Osteoblast (primary cell): ENCODE data around the gene HPCA. TPM values are rescaled to one million over a fixed set of nuclear protein-coding genes. Genes with fewer than 3 reads are reported as not detected.

Experiments
- DNase-seq: peaks from one replicate; pipeline ENCODE4 v3.0.0; 2011; ENCODE audit warnings: low spot score, mixed read lengths; ENCODE audit not compliant: insufficient read length; ENCODE audit errors: missing footprints
- H2AFZ ChIP-seq: 2 replicates; pipeline ENCODE4 v1.6.0; 2011; ENCODE audit warnings: mild to moderate bottlenecking, low read length
- H3K27ac ChIP-seq: 2 replicates; pipeline ENCODE4 v1.5.1; 2011; ENCODE audit warnings: mild to moderate bottlenecking, low read depth, low read length, moderate library complexity
- H3K27me3 ChIP-seq: 2 replicates; pipeline ENCODE4 v1.6.0; 2012; ENCODE audit warnings: mild to moderate bottlenecking, control low read depth, inconsistent platforms, low read length, moderate library complexity; ENCODE audit not compliant: insufficient read depth
- H3K36me3 ChIP-seq: 2 replicates; pipeline ENCODE4 v1.5.1; 2011; ENCODE audit warnings: mild to moderate bottlenecking, low read length, control low read depth, moderate library complexity; ENCODE audit not compliant: insufficient read depth
- H3K4me1 ChIP-seq: 2 replicates; pipeline ENCODE4 v1.5.1; 2011; ENCODE audit warnings: mild to moderate bottlenecking, low read length, control low read depth, moderate library complexity; ENCODE audit not compliant: insufficient read depth
- H3K4me2 ChIP-seq: 2 replicates; pipeline ENCODE4 v1.6.0; 2011; ENCODE audit warnings: mild to moderate bottlenecking, low read length; ENCODE audit not compliant: insufficient read depth
- H3K4me3 ChIP-seq: fragments of 200-600 bp; sonication (generic); 3 replicates; pipeline ENCODE4 v1.5.1; 2012; ENCODE audit warnings: mild to moderate bottlenecking, low read length, inconsistent platforms; ENCODE audit not compliant: insufficient read depth
- H3K79me2 ChIP-seq: 2 replicates; pipeline ENCODE4 v1.6.0; 2012; ENCODE audit warnings: mild to moderate bottlenecking, low read length, control low read depth, inconsistent platforms; ENCODE audit not compliant: insufficient read depth
- H3K9me3 ChIP-seq: 2 replicates; pipeline ENCODE4 v1.5.1; 2011; ENCODE audit warnings: low read depth, low read length, control low read depth
- H4K20me1 ChIP-seq: 2 replicates; pipeline ENCODE4 v1.6.0; 2012; ENCODE audit warnings: mild to moderate bottlenecking, low read length, control low read depth; ENCODE audit not compliant: insufficient read depth
- total RNA-seq: library from RNA; depleted of rRNA; stranded (reverse); fragments of >200 nt; gene quantifications from 2 replicates; pipeline ENCODE4 v1.2.3, GENCODE V29; 2012
- TF ChIP-seq, protein P1 (sequence below): IDR thresholded peaks from 2 replicates; pipeline ENCODE4 v1.5.1; 2011; ENCODE audit warnings: mild to moderate bottlenecking, low read depth, low read length, moderate library complexity; ENCODE audit errors: extremely low read depth

HPCA gene
- total RNA-seq, 1 donor: not detected

DNA sequence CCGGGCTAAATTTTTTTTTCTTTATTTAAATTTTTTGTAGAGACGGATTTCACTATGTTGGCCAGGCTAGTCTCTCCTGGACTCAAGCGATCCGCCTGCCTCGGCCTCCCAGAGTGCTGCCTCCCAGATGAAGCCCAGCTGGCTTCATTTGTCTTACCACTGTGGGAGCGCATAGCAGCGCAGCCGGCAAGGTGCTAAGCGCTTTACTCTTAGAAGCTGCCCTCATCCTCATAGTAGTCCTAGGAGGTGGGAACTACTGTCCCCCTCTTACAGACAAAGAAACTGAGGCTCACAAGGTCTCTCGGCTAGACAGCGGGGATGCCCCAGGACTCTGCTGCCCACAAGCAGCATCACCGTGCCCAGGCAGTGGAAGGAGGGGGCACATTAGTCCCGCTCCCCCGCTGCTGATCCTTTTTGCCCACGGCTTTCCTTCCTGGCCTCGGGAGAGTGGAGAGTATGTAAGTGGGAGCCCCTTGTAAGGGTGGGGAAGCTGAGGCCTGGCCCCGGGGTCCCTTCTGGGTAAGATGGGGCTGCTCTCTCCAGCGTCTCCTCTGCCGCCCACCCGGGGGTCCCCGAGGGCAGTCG lies 14.2 kb downstream of the HPCA start:
- H3K4me2 ChIP-seq: peak overlapping the region; percentile 88
- H3K4me1 ChIP-seq: peaks cover 5% of the 10 kb centered on the region
- H3K79me2 ChIP-seq: no peaks in the 10 kb centered on the region
- H3K36me3 ChIP-seq: no peaks in the 10 kb centered on the region
- TF ChIP-seq, protein P1, sequence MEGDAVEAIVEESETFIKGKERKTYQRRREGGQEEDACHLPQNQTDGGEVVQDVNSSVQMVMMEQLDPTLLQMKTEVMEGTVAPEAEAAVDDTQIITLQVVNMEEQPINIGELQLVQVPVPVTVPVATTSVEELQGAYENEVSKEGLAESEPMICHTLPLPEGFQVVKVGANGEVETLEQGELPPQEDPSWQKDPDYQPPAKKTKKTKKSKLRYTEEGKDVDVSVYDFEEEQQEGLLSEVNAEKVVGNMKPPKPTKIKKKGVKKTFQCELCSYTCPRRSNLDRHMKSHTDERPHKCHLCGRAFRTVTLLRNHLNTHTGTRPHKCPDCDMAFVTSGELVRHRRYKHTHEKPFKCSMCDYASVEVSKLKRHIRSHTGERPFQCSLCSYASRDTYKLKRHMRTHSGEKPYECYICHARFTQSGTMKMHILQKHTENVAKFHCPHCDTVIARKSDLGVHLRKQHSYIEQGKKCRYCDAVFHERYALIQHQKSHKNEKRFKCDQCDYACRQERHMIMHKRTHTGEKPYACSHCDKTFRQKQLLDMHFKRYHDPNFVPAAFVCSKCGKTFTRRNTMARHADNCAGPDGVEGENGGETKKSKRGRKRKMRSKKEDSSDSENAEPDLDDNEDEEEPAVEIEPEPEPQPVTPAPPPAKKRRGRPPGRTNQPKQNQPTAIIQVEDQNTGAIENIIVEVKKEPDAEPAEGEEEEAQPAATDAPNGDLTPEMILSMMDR: no peak
- peak overlapping the region; percentile 70 for H3K4me3 ChIP-seq
- H4K20me1 ChIP-seq: no peaks in the 10 kb centered on the region
- no peak overlapping the region for H3K27ac ChIP-seq
- peak; percentile 89 for DNase-seq
- H2AFZ ChIP-seq: peak overlapping the region; percentile 41
- H3K9me3 ChIP-seq: no peaks in the 10 kb centered on the region
- H3K27me3 ChIP-seq: peaks cover 6% of the 10 kb centered on the region

DNA sequence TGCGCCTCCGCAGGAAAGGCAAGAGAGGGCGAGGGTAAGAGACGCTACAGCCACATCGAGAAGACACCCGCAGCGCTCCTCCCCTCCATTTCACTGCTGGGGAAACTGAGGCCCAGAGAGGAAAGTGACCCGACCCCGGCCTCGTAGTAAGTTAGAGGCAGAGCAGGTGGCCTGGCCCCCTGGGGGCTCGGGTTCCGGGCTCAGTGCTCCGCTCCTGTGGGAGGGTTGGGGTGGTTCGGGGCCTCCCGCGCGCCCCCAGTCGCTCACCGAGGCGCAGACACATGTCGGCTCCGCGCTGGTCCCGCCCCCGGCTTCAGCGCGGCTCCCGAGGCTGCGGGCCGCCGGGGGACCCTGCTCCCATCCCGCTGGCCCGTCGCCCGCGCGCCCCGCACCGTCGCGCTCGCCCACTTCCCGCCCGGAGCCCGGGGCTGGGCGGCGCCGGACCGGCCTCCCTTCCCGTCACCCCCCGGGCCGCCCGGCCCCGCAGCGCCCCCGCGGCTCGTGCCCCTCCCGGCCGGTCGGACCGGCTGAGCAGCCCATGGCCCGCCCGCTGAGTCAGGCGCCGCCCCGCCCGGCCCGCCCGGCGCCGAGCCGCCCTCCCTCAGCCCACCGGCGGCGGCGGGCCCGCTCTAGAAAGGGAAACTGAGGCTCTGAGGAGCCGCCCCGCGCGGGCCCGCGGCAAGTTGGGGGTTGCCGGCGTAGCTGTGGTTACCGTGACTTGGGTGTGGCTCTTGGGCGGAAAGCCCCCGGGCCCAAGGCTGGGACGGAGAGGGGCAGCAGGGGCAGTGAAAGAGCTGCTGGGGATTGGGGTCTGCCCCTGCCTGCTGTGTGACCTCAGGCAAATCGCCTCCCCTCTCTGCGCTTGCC lies 14.9 kb downstream of the HPCA start, which contains the start of gene TMEM54:
Gene TMEM54 (minus strand): TSS at position 434 of the 867 bp plus-strand sequence. CDS start 151 bp downstream, at position 283.
- Histone ChIP-seq H4K20me1 (no peaks in the 10 kb centered on the region), H3K4me1 (peaks cover 5% of the 10 kb centered on the region), H3K4me2 (peak within 1 kb of the TSS; percentile 88), H3K27me3 (peaks cover 6% of the 10 kb centered on the region), H3K4me3 (peak within 1 kb of the TSS; percentile 70), H3K9me3 (no peaks in the 10 kb centered on the region), H3K79me2 (no peaks in the 10 kb centered on the region), H3K36me3 (no peaks in the 10 kb centered on the region), H3K27ac (no peak within 1 kb of the TSS), H2AFZ (peak within 1 kb of the TSS; percentile 85)
- peak; percentile 97 for DNase-seq
- TF ChIP-seq, protein P1: no peak

- peak overlapping the region; percentile 85 for H2AFZ ChIP-seq
- TF ChIP-seq, protein P1: no peak
- H4K20me1 ChIP-seq: no peaks in the 10 kb centered on the region
- H3K79me2 ChIP-seq: no peaks in the 10 kb centered on the region
- no peak overlapping the region for H3K27ac ChIP-seq
- H3K4me1 ChIP-seq: peaks cover 5% of the 10 kb centered on the region
- no peaks in the 10 kb centered on the region for H3K9me3 ChIP-seq
- H3K4me3 ChIP-seq: peak overlapping the region; percentile 70
- DNase-seq: peak; percentile 43
- H3K4me2 ChIP-seq: peak overlapping the region; percentile 76
- H3K36me3 ChIP-seq: no peaks in the 10 kb centered on the region
- H3K27me3 ChIP-seq: peaks cover 6% of the 10 kb centered on the region
These were observed 15.7 kb downstream of the HPCA start for GRCh38 chr1:32901823-32902534.
